Thymus (tissue), 14 donors: ENCODE measurements around the gene PAX1. TPM values are rescaled to one million over a fixed set of nuclear protein-coding genes. Genes with fewer than 3 reads are reported as not detected.

Experiments used
- DNase-seq, 9 donors: peaks; one replicate each; pipeline ENCODE4 v3.0.0-alpha.2; 2013; ENCODE audit warnings: low spot score in 9 of 9, low read depth in 6 of 9, missing footprints in 1 of 9
- H3K27ac ChIP-seq, 2 donors: one replicate each; pipeline ENCODE4 v1.5.1; 2013; ENCODE audit warnings: control low read depth in 1 of 2, low read depth in 1 of 2, low read length in 1 of 2, mild to moderate bottlenecking in 1 of 2, moderate library complexity in 1 of 2
- H3K27me3 ChIP-seq, 2 donors: one replicate each; pipeline ENCODE4 v1.5.1; 2013; ENCODE audit warnings: low read length in 1 of 2; ENCODE audit not compliant: control insufficient read depth in 2 of 2, insufficient read depth in 1 of 2
- H3K36me3 ChIP-seq, 2 donors: one replicate each; pipeline ENCODE4 v1.5.1; 2013; ENCODE audit warnings: low read length in 1 of 2, mild to moderate bottlenecking in 1 of 2, moderate library complexity in 1 of 2; ENCODE audit not compliant: control insufficient read depth in 2 of 2, insufficient read depth in 2 of 2
- H3K4me1 ChIP-seq, 2 donors: one replicate each; pipeline ENCODE4 v1.5.1; 2013; ENCODE audit warnings: low read length in 2 of 2; ENCODE audit not compliant: control insufficient read depth in 2 of 2, insufficient read depth in 2 of 2
- H3K4me3 ChIP-seq, 2 donors: one replicate each; pipeline ENCODE4 v1.5.1; 2013; ENCODE audit warnings: low read length in 2 of 2, control low read depth in 1 of 2, mild to moderate bottlenecking in 1 of 2
- H3K9me3 ChIP-seq, 2 donors: one replicate each; pipeline ENCODE4 v1.5.1; 2013; ENCODE audit warnings: low read length in 1 of 2, mild to moderate bottlenecking in 1 of 2; ENCODE audit not compliant: control insufficient read depth in 2 of 2, insufficient read depth in 1 of 2
- WGBS: extraction: QIAGEN DNeasy Blood & Tissue Kit; methylation state at CpG from one replicate; pipeline ENCODE4 v1.1.7; 2013; 5-methylcytosine and 5-hydroxymethylcytosine counted together
- long read RNA-seq, 10 donors: transcript quantifications; one replicate each; lab custom pipeline, GENCODE V29; 2026
- polyA plus RNA-seq: library from polyadenylated mRNA; stranded (reverse); fragments of 200-250 nt; gene quantifications from one replicate; pipeline ENCODE4 v1.2.3, GENCODE V29; 2013
- total RNA-seq: library from RNA; stranded (reverse); fragments of 120-200 nt; gene quantifications from one replicate; pipeline ENCODE4 v1.2.4, GENCODE V29; 2013
- donor health status: healthy.

PAX1 gene
- total RNA-seq (12.3 TPM), polyA plus RNA-seq (35.6 TPM)
- long read RNA-seq, donor 1, full-length matches to known transcripts: 2 of 2 reads
- long read RNA-seq, donor 1, partial matches to known transcripts: 0 of 2 reads
- long read RNA-seq, donor 1, other reads (novel, unspliced or antisense): 0 of 2 reads
- long read RNA-seq, donor 2, full-length matches to known transcripts: 95 of 117 reads
- long read RNA-seq, donor 2, partial matches to known transcripts: 8 of 117 reads
- long read RNA-seq, donor 2, other reads (novel, unspliced or antisense): 14 of 117 reads
- long read RNA-seq, donor 3, full-length matches to known transcripts: 33 of 48 reads
- long read RNA-seq, donor 3, partial matches to known transcripts: 15 of 48 reads
- long read RNA-seq, donor 3, other reads (novel, unspliced or antisense): 0 of 48 reads
- long read RNA-seq, donor 4, full-length matches to known transcripts: 19 of 29 reads
- long read RNA-seq, donor 4, partial matches to known transcripts: 10 of 29 reads
- long read RNA-seq, donor 4, other reads (novel, unspliced or antisense): 0 of 29 reads
- long read RNA-seq, donor 5, full-length matches to known transcripts: 23 of 30 reads
- long read RNA-seq, donor 5, partial matches to known transcripts: 7 of 30 reads
- long read RNA-seq, donor 5, other reads (novel, unspliced or antisense): 0 of 30 reads
- long read RNA-seq, donor 6, full-length matches to known transcripts: 50 of 85 reads
- long read RNA-seq, donor 6, partial matches to known transcripts: 24 of 85 reads
- long read RNA-seq, donor 6, other reads (novel, unspliced or antisense): 11 of 85 reads
- long read RNA-seq, donor 7, full-length matches to known transcripts: 10 of 16 reads
- long read RNA-seq, donor 7, partial matches to known transcripts: 6 of 16 reads
- long read RNA-seq, donor 7, other reads (novel, unspliced or antisense): 0 of 16 reads
- long read RNA-seq, donor 8, full-length matches to known transcripts: 21 of 21 reads
- long read RNA-seq, donor 8, partial matches to known transcripts: 0 of 21 reads
- long read RNA-seq, donor 8, other reads (novel, unspliced or antisense): 0 of 21 reads
- long read RNA-seq, donor 9, full-length matches to known transcripts: 24 of 24 reads
- long read RNA-seq, donor 9, partial matches to known transcripts: 0 of 24 reads
- long read RNA-seq, donor 9, other reads (novel, unspliced or antisense): 0 of 24 reads
- long read RNA-seq, donor 10, full-length matches to known transcripts: 36 of 54 reads
- long read RNA-seq, donor 10, partial matches to known transcripts: 18 of 54 reads
- long read RNA-seq, donor 10, other reads (novel, unspliced or antisense): 0 of 54 reads

- Histone ChIP-seq H3K27me3 (peaks cover 92 to 96% of the 10 kb centered on the region in 2 donors), H3K27ac (peak within 1 kb of the TSS; percentile 58 to 74), H3K9me3 (peaks cover 0 to 1% of the 10 kb centered on the region in 2 donors), H3K36me3 (no peaks in the 10 kb centered on the region), H3K4me3 (peak within 1 kb of the TSS; percentile 0 to 40), H3K4me1 (no peaks in the 10 kb centered on the region)
- DNase-seq: no peak
- 7% methylated on average over 73 of the region's 73 CpGs for WGBS
Observed at GRCh38 chr20:21705575-21706260, at the start of gene PAX1. Gene PAX1, plus strand, starts transcription at chr20:21705664. Its CDS starts 49 bp downstream, at chr20:21705713.

GRCh38 chr20:21656308-21657067 lies 49.0 kb upstream of the PAX1 start:
- Histone ChIP-seq H3K27ac (no peak overlapping the region), H3K4me1 (no peaks in the 10 kb centered on the region), H3K9me3 (no peaks in the 10 kb centered on the region), H3K27me3 (no peaks in the 10 kb centered on the region), H3K36me3 (no peaks in the 10 kb centered on the region), H3K4me3 (no peak overlapping the region)
- no peak for DNase-seq
- 89% methylated on average over 7 of the region's 7 CpGs for WGBS

GRCh38 chr20:21661488-21662055 lies 43.9 kb upstream of the PAX1 start:
- Histone ChIP-seq H3K27me3 (no peaks in the 10 kb centered on the region), H3K4me1 (no peaks in the 10 kb centered on the region), H3K36me3 (no peaks in the 10 kb centered on the region), H3K27ac (no peak overlapping the region), H3K9me3 (no peaks in the 10 kb centered on the region), H3K4me3 (no peak overlapping the region)
- DNase-seq: no peak
- 75% methylated on average over 8 of the region's 8 CpGs for WGBS

- Histone ChIP-seq H3K27me3 (no peaks in the 10 kb centered on the region), H3K9me3 (no peaks in the 10 kb centered on the region), H3K4me1 (no peaks in the 10 kb centered on the region), H3K36me3 (no peaks in the 10 kb centered on the region), H3K4me3 (no peak overlapping the region), H3K27ac (no peak overlapping the region)
- no peak for DNase-seq
- WGBS: 98% methylated on average over 2 of the region's 2 CpGs
Observed at GRCh38 chr20:21663465-21663864, 42.0 kb upstream of the PAX1 start.

GRCh38 chr20:21665687-21666446 lies 39.6 kb upstream of the PAX1 start:
- Histone ChIP-seq H3K36me3 (no peaks in the 10 kb centered on the region), H3K4me3 (no peak overlapping the region), H3K4me1 (no peaks in the 10 kb centered on the region), H3K9me3 (no peaks in the 10 kb centered on the region), H3K27ac (no peak overlapping the region), H3K27me3 (no peaks in the 10 kb centered on the region)
- no peak for DNase-seq
- 88% methylated on average over 11 of the region's 11 CpGs for WGBS

GRCh38 chr20:21670126-21670525 lies 35.3 kb upstream of the PAX1 start:
- 92% methylated on average over 12 of the region's 12 CpGs for WGBS
- no peaks in the 10 kb centered on the region for H3K4me1 ChIP-seq
- no peaks in the 10 kb centered on the region for H3K36me3 ChIP-seq
- DNase-seq: no peak
- H3K9me3 ChIP-seq: no peaks in the 10 kb centered on the region
- no peaks in the 10 kb centered on the region for H3K27me3 ChIP-seq
- H3K27ac ChIP-seq: no peak overlapping the region
- H3K4me3 ChIP-seq: no peak overlapping the region

GRCh38 chr20:21670981-21671380 lies 34.5 kb upstream of the PAX1 start:
- no peak for DNase-seq
- no peak overlapping the region for H3K27ac ChIP-seq
- no peaks in the 10 kb centered on the region for H3K9me3 ChIP-seq
- no peak overlapping the region for H3K4me3 ChIP-seq
- H3K36me3 ChIP-seq: no peaks in the 10 kb centered on the region
- H3K4me1 ChIP-seq: no peaks in the 10 kb centered on the region
- H3K27me3 ChIP-seq: no peaks in the 10 kb centered on the region
- WGBS: 91% methylated on average over 1 of the region's 1 CpG
